B cell (primary cell): ENCODE measurements around the gene CHCHD6. TPM values are rescaled to one million over a fixed set of nuclear protein-coding genes. Genes with fewer than 3 reads are reported as not detected.

Experiments
- ATAC-seq: fragments of 200-7000 bp; cut with Tn5 transposase; one replicate; pipeline ENCODE4 v1.10.0; 2021; ENCODE audit warnings: low read depth, mild to moderate bottlenecking, moderate number of reproducible peaks, moderate library complexity
- CTCF ChIA-PET: fragments of 350-600 bp; sonication (Branson Sonifier 250); formaldehyde crosslinking; loops from one replicate; lab custom pipeline; 2021; ENCODE audit warnings: antibody characterized with exemption, inconsistent platforms; lab: Charles Lee
- POLR2A ChIA-PET: fragments of 350-600 bp; sonication (Branson Sonifier 250); formaldehyde crosslinking; loops from one replicate; lab custom pipeline; 2021; ENCODE audit warnings: antibody characterized with exemption; lab: Charles Lee
- DNase-seq: peaks from one replicate; pipeline ENCODE4 v3.0.0; 2013
- H2AFZ ChIP-seq: 2 replicates; pipeline ENCODE4 v1.6.1; 2012; ENCODE audit warnings: mild to moderate bottlenecking, low read depth, low read length; ENCODE audit not compliant: insufficient read depth, poor library complexity, severe bottlenecking
- H3K27ac ChIP-seq, 2 donors: 1 replicate in 1 of 2; 2 replicates in 1 of 2; pipeline ENCODE4 v1.5.1; 2012 to 2013; ENCODE audit warnings: low read length in 2 of 2, mild to moderate bottlenecking in 2 of 2, moderate library complexity in 1 of 2
- H3K27me3 ChIP-seq, 4 experiments: fragments of 200-600 bp in 1 of 4; sonication (generic) in 1 of 4; replicated peaks in 1 of 4; 1 replicate in 2 of 4; 2 replicates in 2 of 4; pipeline versions ENCODE4 v1.6.1 to v1.7.0; 2013 to 2016; ENCODE audit warnings: low read length in 3 of 4, mild to moderate bottlenecking in 2 of 4, mixed read lengths in 1 of 4, moderate library complexity in 1 of 4; ENCODE audit not compliant: insufficient read depth in 4 of 4, control insufficient read depth in 3 of 4; ENCODE audit errors: control extremely low read depth in 1 of 4
- H3K36me3 ChIP-seq, 2 experiments: replicated peaks in 1 of 2; 1 replicate in 1 of 2; 2 replicates in 1 of 2; pipeline versions ENCODE4 v1.6.1 to v1.7.1; 2013; ENCODE audit warnings: low read length in 1 of 2; ENCODE audit not compliant: insufficient read depth in 2 of 2, control insufficient read depth in 1 of 2; ENCODE audit errors: control extremely low read depth in 1 of 2, extremely low read depth in 1 of 2
- H3K4me1 ChIP-seq, 2 donors: fragments of 200-600 bp in 1 of 2; sonication (generic) in 1 of 2; 1 replicate in 1 of 2; 2 replicates in 1 of 2; pipeline versions ENCODE4 v1.5.1 to v1.6.1; 2013 to 2017; ENCODE audit warnings: low read length in 2 of 2; ENCODE audit not compliant: control insufficient read depth in 2 of 2, insufficient read depth in 2 of 2
- H3K4me2 ChIP-seq: replicated peaks from 2 replicates; pipeline ENCODE3; 2012; ENCODE audit warnings: mild to moderate bottlenecking, low read depth, low read length; ENCODE audit not compliant: poor library complexity, severe bottlenecking
- H3K4me3 ChIP-seq, 5 experiments: fragments of 200-600 bp in 1 of 5; sonication (generic) in 1 of 5; 1 replicate in 3 of 5; 2 replicates in 2 of 5; pipeline versions ENCODE4 v1.5.1 to v1.7.0; 2011 to 2016; ENCODE audit warnings: low read length in 4 of 5, mild to moderate bottlenecking in 4 of 5, low read depth in 2 of 5, control low read depth in 1 of 5, moderate library complexity in 1 of 5; ENCODE audit not compliant: insufficient read depth in 1 of 5; ENCODE audit errors: control extremely low read depth in 1 of 5, extremely low read depth in 1 of 5
- H3K79me2 ChIP-seq: fragments of 200-600 bp; sonication (generic); one replicate; pipeline ENCODE4 v1.6.0; 2016; ENCODE audit warnings: low read length; ENCODE audit not compliant: control insufficient read depth, insufficient read depth
- H3K9ac ChIP-seq: fragments of 200-600 bp; sonication (generic); 2 replicates; pipeline ENCODE4 v1.6.1; 2017; ENCODE audit warnings: mild to moderate bottlenecking, low read length, moderate library complexity
- H3K9me3 ChIP-seq, 3 donors: one replicate each; pipeline versions ENCODE4 v1.6.1 to v1.7.1; 2013; ENCODE audit warnings: low read length in 2 of 3; ENCODE audit not compliant: control insufficient read depth in 2 of 3, insufficient read depth in 1 of 3; ENCODE audit errors: control extremely low read depth in 1 of 3
- H4K20me1 ChIP-seq: 2 replicates; pipeline ENCODE4 v1.6.0; 2012; ENCODE audit warnings: mild to moderate bottlenecking, low read length; ENCODE audit not compliant: insufficient read depth, control insufficient read depth, poor library complexity, severe bottlenecking
- H3K27ac Mint-ChIP-seq: one replicate; pipeline ENCODE4 v1.8.0; 2021; ENCODE audit warnings: mixed read lengths
- H3K27me3 Mint-ChIP-seq: one replicate; pipeline ENCODE4 v1.8.0; 2021; ENCODE audit warnings: mixed read lengths
- H3K4me1 Mint-ChIP-seq: one replicate; pipeline ENCODE4 v1.8.0; 2021; ENCODE audit warnings: mixed read lengths
- H3K4me3 Mint-ChIP-seq: one replicate; pipeline ENCODE4 v1.8.0; 2021; ENCODE audit warnings: mixed read lengths
- H3K9me3 Mint-ChIP-seq: one replicate; pipeline ENCODE4 v1.8.0; 2022; ENCODE audit warnings: mixed read lengths; ENCODE audit not compliant: insufficient read depth
- EZH2 ChIP-seq: IDR thresholded peaks from 2 replicates; pipeline ENCODE4 v1.6.1; 2012; ENCODE audit warnings: borderline replicate concordance, low read depth, mild to moderate bottlenecking, moderate library complexity, low read length; ENCODE audit not compliant: insufficient read depth, poor library complexity, severe bottlenecking
- WGBS: methylation state at CpG from one replicate; pipeline ENCODE4 v1.1.5; 2013; ENCODE audit warnings: missing lambda C conversion rate; ENCODE audit not compliant: insufficient coverage; 5-methylcytosine and 5-hydroxymethylcytosine counted together
- intact Hi-C: fragments of 100-400 bp; cut with micrococcal nuclease; formaldehyde crosslinking; loops from one replicate; pipeline ENCODE4 v1.10.0; 2022
- polyA plus RNA-seq: library from polyadenylated mRNA; depleted of rRNA; stranded (reverse); fragments of >200 nt; gene quantifications from 2 replicates; pipeline ENCODE4 v1.2.3, GENCODE V29; 2012
- total RNA-seq, 2 donors: library from RNA; stranded (reverse); fragments of 120-200 nt in 1 of 2; gene quantifications; 1 replicate in 1 of 2; 2 replicates in 1 of 2; pipeline versions ENCODE4 v1.2.3 to v1.2.4, GENCODE V29; 2013 to 2022
- TF ChIP-seq, protein P1 (sequence below): fragments of 200-600 bp; IDR thresholded peaks from one replicate; pipeline ENCODE4 v1.8.0; 2022; ENCODE audit warnings: antibody characterized with exemption, mild to moderate bottlenecking

Gene CHCHD6
- total and polyA plus RNA-seq, 2 donors (not counting 1 experiment from before 2014, with no cell fraction given) = 8.0 to 13.5 TPM

- Histone ChIP-seq H4K20me1 (peaks cover 20% of the 10 kb centered on the region), H3K27me3 (peaks cover 0 to 44% (median 16%) of the 10 kb centered on the region in 4 experiments), H3K4me3 (no peak overlapping the region), H2AFZ (no peak overlapping the region), H3K9me3 (peaks cover 0 to 16% (median 0%) of the 10 kb centered on the region in 3 donors), H3K36me3 (no peaks in the 10 kb centered on the region), H3K9ac (no peak overlapping the region), H3K79me2 (no peaks in the 10 kb centered on the region), H3K27ac (no peak overlapping the region), H3K4me1 (peaks cover 23 to 31% of the 10 kb centered on the region in 2 donors), H3K4me2 (no peak overlapping the region)
- DNase-seq = peak; percentile 16
- ATAC-seq = no peak
- H3K4me1 Mint-ChIP-seq = peaks cover 38% of the 10 kb centered on the region
- H3K27ac Mint-ChIP-seq = no peak overlapping the region
- no peak overlapping the region for H3K4me3 Mint-ChIP-seq
- H3K27me3 Mint-ChIP-seq = peaks cover 37% of the 10 kb centered on the region
- CTCF ChIA-PET = interaction anchor here (1.3 kb wide), 1 partner anchor 69 kb away, joined by 3 read pairs; no protein-coding TSS in a partner anchor
- 78% methylated on average over 6 of the region's 6 CpGs for WGBS
- POLR2A ChIA-PET = interaction anchor here (0.9 kb wide), 1 partner anchor 41 kb away, joined by 3 read pairs; no protein-coding TSS in a partner anchor
- no peak for TF ChIP-seq EZH2
- TF ChIP-seq, protein P1, sequence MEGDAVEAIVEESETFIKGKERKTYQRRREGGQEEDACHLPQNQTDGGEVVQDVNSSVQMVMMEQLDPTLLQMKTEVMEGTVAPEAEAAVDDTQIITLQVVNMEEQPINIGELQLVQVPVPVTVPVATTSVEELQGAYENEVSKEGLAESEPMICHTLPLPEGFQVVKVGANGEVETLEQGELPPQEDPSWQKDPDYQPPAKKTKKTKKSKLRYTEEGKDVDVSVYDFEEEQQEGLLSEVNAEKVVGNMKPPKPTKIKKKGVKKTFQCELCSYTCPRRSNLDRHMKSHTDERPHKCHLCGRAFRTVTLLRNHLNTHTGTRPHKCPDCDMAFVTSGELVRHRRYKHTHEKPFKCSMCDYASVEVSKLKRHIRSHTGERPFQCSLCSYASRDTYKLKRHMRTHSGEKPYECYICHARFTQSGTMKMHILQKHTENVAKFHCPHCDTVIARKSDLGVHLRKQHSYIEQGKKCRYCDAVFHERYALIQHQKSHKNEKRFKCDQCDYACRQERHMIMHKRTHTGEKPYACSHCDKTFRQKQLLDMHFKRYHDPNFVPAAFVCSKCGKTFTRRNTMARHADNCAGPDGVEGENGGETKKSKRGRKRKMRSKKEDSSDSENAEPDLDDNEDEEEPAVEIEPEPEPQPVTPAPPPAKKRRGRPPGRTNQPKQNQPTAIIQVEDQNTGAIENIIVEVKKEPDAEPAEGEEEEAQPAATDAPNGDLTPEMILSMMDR = no peak
- H3K9me3 Mint-ChIP-seq = no peaks in the 10 kb centered on the region
- intact Hi-C loops = no loop called here
These were observed 209.5 kb downstream of the CHCHD6 start for GRCh38 chr3:126913524-126913923.

DNA sequence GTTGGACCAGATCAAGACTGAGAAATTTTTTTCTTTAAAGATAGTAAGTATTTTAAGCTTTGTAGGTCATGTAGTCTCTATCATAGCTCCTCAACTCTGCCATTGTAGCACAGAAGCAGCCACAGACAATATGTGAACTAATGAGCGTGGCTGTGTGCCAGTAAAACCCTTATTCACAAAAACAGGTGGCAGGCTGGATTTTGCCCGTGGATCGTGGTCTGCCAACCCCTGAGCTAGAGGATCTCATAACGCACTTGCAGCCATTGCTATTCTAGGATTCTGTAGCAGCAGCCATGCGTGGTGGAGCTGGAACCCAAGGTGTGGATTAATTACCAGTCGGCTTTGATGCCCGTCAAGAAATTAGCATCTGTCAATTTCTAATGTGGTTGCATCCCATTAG, 210.2 kb downstream of the CHCHD6 start:
- no peak overlapping the region for H3K27ac ChIP-seq

More for the DNA sequence above, 210.2 kb downstream of the CHCHD6 start:
- H3K27ac Mint-ChIP-seq = no peak overlapping the region
- intact Hi-C loops = no loop called here
- Histone ChIP-seq H3K4me2 (no peak overlapping the region), H3K9ac (no peak overlapping the region), H2AFZ (no peak overlapping the region), H3K36me3 (no peaks in the 10 kb centered on the region), H3K4me3 (no peak overlapping the region), H4K20me1 (peaks cover 15% of the 10 kb centered on the region), H3K79me2 (no peaks in the 10 kb centered on the region), H3K27me3 (peaks cover 0 to 44% (median 16%) of the 10 kb centered on the region in 4 experiments), H3K9me3 (peaks cover 0 to 12% (median 0%) of the 10 kb centered on the region in 3 donors), H3K4me1 (peaks cover 23 to 31% of the 10 kb centered on the region in 2 donors)
- ATAC-seq (no peak), DNase-seq (no peak)
- ChIA-PET CTCF (interaction anchor here (1.3 kb wide), 1 partner anchor 68 kb away, joined by 3 read pairs; no protein-coding TSS in a partner anchor), POLR2A (interaction anchor here (0.9 kb wide), 1 partner anchor 40 kb away, joined by 3 read pairs; no protein-coding TSS in a partner anchor)
- no peak for TF ChIP-seq EZH2
- TF ChIP-seq, protein P1 = no peak
- peaks cover 36% of the 10 kb centered on the region for H3K4me1 Mint-ChIP-seq
- peaks cover 34% of the 10 kb centered on the region for H3K27me3 Mint-ChIP-seq
- WGBS = 97% methylated on average over 7 of the region's 7 CpGs
- H3K4me3 Mint-ChIP-seq = no peak overlapping the region
- H3K9me3 Mint-ChIP-seq = no peaks in the 10 kb centered on the region
